ENCODE results near the gene ZNF354B.

DNA sequence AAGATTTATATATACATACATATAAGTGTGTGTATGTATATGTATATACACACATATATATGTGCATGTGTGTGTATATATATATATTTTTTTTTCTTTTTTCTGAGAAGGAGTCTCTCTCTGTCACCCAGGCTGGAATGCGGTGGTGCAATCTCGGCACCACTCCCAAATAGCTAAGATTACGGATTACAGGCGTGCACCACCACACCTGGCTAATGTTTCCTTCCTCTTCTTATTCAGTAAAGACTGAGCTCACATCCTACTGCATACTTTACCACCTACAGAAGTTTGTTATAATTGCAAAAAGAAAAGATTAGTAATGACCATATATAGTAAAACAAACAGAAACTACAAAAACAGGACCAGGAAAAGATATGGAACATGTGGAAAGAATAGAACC is 23.1 kb upstream of the ZNF354B start:
- no peak for TF ChIP-seq ZFYVE20 (CRISPR knock-in tag; IDR thresholded peaks at IDR 0.05; ENCODE audit: borderline replicate concordance, low read depth)
- TF ChIP-seq, protein P1, sequence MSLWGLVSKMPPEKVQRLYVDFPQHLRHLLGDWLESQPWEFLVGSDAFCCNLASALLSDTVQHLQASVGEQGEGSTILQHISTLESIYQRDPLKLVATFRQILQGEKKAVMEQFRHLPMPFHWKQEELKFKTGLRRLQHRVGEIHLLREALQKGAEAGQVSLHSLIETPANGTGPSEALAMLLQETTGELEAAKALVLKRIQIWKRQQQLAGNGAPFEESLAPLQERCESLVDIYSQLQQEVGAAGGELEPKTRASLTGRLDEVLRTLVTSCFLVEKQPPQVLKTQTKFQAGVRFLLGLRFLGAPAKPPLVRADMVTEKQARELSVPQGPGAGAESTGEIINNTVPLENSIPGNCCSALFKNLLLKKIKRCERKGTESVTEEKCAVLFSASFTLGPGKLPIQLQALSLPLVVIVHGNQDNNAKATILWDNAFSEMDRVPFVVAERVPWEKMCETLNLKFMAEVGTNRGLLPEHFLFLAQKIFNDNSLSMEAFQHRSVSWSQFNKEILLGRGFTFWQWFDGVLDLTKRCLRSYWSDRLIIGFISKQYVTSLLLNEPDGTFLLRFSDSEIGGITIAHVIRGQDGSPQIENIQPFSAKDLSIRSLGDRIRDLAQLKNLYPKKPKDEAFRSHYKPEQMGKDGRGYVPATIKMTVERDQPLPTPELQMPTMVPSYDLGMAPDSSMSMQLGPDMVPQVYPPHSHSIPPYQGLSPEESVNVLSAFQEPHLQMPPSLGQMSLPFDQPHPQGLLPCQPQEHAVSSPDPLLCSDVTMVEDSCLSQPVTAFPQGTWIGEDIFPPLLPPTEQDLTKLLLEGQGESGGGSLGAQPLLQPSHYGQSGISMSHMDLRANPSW (CRISPR knock-in tag; IDR thresholded peaks at IDR 0.05; ENCODE audit: borderline replicate concordance) = no peak
- TF ChIP-seq MZF1 (CRISPR knock-in tag; IDR thresholded peaks at IDR 0.05; ENCODE audit: borderline replicate concordance) = no peak
- no peak for TF ChIP-seq ZNF232 (CRISPR knock-in tag; IDR thresholded peaks at IDR 0.05; ENCODE audit: borderline replicate concordance)
- TF ChIP-seq ZNF331 (CRISPR knock-in tag; IDR thresholded peaks at IDR 0.05) = no peak
- TF ChIP-seq, protein P2, sequence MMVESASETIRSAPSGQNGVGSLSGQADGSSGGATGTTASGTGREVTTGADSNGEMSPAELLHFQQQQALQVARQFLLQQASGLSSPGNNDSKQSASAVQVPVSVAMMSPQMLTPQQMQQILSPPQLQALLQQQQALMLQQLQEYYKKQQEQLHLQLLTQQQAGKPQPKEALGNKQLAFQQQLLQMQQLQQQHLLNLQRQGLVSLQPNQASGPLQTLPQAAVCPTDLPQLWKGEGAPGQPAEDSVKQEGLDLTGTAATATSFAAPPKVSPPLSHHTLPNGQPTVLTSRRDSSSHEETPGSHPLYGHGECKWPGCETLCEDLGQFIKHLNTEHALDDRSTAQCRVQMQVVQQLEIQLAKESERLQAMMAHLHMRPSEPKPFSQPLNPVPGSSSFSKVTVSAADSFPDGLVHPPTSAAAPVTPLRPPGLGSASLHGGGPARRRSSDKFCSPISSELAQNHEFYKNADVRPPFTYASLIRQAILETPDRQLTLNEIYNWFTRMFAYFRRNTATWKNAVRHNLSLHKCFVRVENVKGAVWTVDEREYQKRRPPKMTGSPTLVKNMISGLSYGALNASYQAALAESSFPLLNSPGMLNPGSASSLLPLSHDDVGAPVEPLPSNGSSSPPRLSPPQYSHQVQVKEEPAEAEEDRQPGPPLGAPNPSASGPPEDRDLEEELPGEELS (CRISPR knock-in tag; IDR thresholded peaks at IDR 0.05) = no peak

All from HepG2 (cell line).